ENCODE results near the gene TMC4. TPM values are rescaled to one million over a fixed set of nuclear protein-coding genes. Genes with fewer than 3 reads are reported as not detected.

The TMC4 gene
- total and polyA plus RNA-seq, 4 donors, result 26.1 to 81.0 (median 33.9) TPM

- Histone ChIP-seq H3K4me1 (ENCODE audit: control insufficient read depth in 5 of 5, insufficient read depth in 5 of 5, low read length in 5 of 5) (no peaks in the 10 kb centered on the region), H3K36me3 (ENCODE audit: control insufficient read depth in 4 of 4, insufficient read depth in 4 of 4, low read length in 4 of 4) (peaks cover 16 to 94% (median 63%) of the 10 kb centered on the region in 4 donors), H3K27ac (ENCODE audit: low read depth in 1 of 2, low read length in 1 of 2) (no peak overlapping the region), H3K27me3 (ENCODE audit: control insufficient read depth in 3 of 3, insufficient read depth in 3 of 3, low read length in 2 of 3) (no peaks in the 10 kb centered on the region), H3K4me3 (no peak overlapping the region), H3K9ac (ENCODE audit: insufficient read depth in 1 of 2, low read length in 2 of 2) (no peak overlapping the region), H3K9me3 (ENCODE audit: control insufficient read depth in 4 of 4, insufficient read depth in 3 of 4, low read length in 3 of 4) (no peaks in the 10 kb centered on the region)
- no peak for TF ChIP-seq CTCF (IDR thresholded peaks at IDR 0.05; ENCODE audit: control extremely low read depth, extremely low read depth)
- WGBS, 2 donors, result 74 to 100% methylated on average over 3 of the region's 3 CpGs
- ATAC-seq (ENCODE audit: insufficient read depth, low FRiP score) (no peak), DNase-seq (no peak)
These were observed 25.3 kb downstream of the TMC4 start for GRCh38 chr19:54147676-54148075.

- TF ChIP-seq CTCF (IDR thresholded peaks at IDR 0.05; ENCODE audit: control extremely low read depth, extremely low read depth), result no peak
- 92 to 95% methylated on average over 28 of the region's 28 CpGs for WGBS, 2 donors
- peaks cover 16 to 83% (median 52%) of the 10 kb centered on the region in 4 donors for H3K36me3 ChIP-seq (ENCODE audit: control insufficient read depth in 4 of 4, insufficient read depth in 4 of 4, low read length in 4 of 4)
- H3K27me3 ChIP-seq (ENCODE audit: control insufficient read depth in 3 of 3, insufficient read depth in 3 of 3, low read length in 2 of 3), result no peaks in the 10 kb centered on the region
- no peak for ATAC-seq (ENCODE audit: insufficient read depth, low FRiP score)
- H3K27ac ChIP-seq (ENCODE audit: low read depth in 1 of 2, low read length in 1 of 2), result no peak overlapping the region
- peaks cover 0 to 1% (median 0%) of the 10 kb centered on the region in 5 donors for H3K4me1 ChIP-seq (ENCODE audit: control insufficient read depth in 5 of 5, insufficient read depth in 5 of 5, low read length in 5 of 5)
- no peaks in the 10 kb centered on the region for H3K9me3 ChIP-seq (ENCODE audit: control insufficient read depth in 4 of 4, insufficient read depth in 3 of 4, low read length in 3 of 4)
- H3K4me3 ChIP-seq, result no peak overlapping the region
- DNase-seq, result no peak
- H3K9ac ChIP-seq (ENCODE audit: insufficient read depth in 1 of 2, low read length in 2 of 2), result no peak overlapping the region
These were observed 27.3 kb downstream of the TMC4 start for GRCh38 chr19:54145541-54146158.

GRCh38 chr19:54142166-54142780 is 30.7 kb downstream of the TMC4 start:
- H3K4me3 ChIP-seq, result no peak overlapping the region
- H3K27me3 ChIP-seq (ENCODE audit: control insufficient read depth in 3 of 3, insufficient read depth in 3 of 3, low read length in 2 of 3), result no peaks in the 10 kb centered on the region
- no peak for ATAC-seq (ENCODE audit: insufficient read depth, low FRiP score)
- 85 to 88% methylated on average over 7 of the region's 7 CpGs for WGBS, 2 donors
- peaks cover 11 to 61% (median 45%) of the 10 kb centered on the region in 4 donors for H3K36me3 ChIP-seq (ENCODE audit: control insufficient read depth in 4 of 4, insufficient read depth in 4 of 4, low read length in 4 of 4)
- no peak for TF ChIP-seq CTCF (IDR thresholded peaks at IDR 0.05; ENCODE audit: control extremely low read depth, extremely low read depth)
- DNase-seq, result no peak
- no peaks in the 10 kb centered on the region for H3K9me3 ChIP-seq (ENCODE audit: control insufficient read depth in 4 of 4, insufficient read depth in 3 of 4, low read length in 3 of 4)
- no peak overlapping the region for H3K9ac ChIP-seq (ENCODE audit: insufficient read depth in 1 of 2, low read length in 2 of 2)
- no peak overlapping the region for H3K27ac ChIP-seq (ENCODE audit: low read depth in 1 of 2, low read length in 1 of 2)
- H3K4me1 ChIP-seq (ENCODE audit: control insufficient read depth in 5 of 5, insufficient read depth in 5 of 5, low read length in 5 of 5), result peaks cover 0 to 22% (median 9%) of the 10 kb centered on the region in 5 donors
